GM12873 (cell line): Measurements from ENCODE around the gene OTUB1.

Experiments
- TF ChIP-seq, protein P1 (sequence below): IDR thresholded peaks from 2 replicates; pipeline ENCODE4 v1.5.1; 2012; ENCODE audit warnings: low read depth, mild to moderate bottlenecking, moderate library complexity, low read length, control low read depth; ENCODE audit not compliant: insufficient read depth; ENCODE audit errors: missing control alignments

The OTUB1 gene

GRCh38 chr11:64032050-64032449, 45.8 kb downstream of the OTUB1 start:
- TF ChIP-seq, protein P1, sequence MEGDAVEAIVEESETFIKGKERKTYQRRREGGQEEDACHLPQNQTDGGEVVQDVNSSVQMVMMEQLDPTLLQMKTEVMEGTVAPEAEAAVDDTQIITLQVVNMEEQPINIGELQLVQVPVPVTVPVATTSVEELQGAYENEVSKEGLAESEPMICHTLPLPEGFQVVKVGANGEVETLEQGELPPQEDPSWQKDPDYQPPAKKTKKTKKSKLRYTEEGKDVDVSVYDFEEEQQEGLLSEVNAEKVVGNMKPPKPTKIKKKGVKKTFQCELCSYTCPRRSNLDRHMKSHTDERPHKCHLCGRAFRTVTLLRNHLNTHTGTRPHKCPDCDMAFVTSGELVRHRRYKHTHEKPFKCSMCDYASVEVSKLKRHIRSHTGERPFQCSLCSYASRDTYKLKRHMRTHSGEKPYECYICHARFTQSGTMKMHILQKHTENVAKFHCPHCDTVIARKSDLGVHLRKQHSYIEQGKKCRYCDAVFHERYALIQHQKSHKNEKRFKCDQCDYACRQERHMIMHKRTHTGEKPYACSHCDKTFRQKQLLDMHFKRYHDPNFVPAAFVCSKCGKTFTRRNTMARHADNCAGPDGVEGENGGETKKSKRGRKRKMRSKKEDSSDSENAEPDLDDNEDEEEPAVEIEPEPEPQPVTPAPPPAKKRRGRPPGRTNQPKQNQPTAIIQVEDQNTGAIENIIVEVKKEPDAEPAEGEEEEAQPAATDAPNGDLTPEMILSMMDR, result no peak

DNA sequence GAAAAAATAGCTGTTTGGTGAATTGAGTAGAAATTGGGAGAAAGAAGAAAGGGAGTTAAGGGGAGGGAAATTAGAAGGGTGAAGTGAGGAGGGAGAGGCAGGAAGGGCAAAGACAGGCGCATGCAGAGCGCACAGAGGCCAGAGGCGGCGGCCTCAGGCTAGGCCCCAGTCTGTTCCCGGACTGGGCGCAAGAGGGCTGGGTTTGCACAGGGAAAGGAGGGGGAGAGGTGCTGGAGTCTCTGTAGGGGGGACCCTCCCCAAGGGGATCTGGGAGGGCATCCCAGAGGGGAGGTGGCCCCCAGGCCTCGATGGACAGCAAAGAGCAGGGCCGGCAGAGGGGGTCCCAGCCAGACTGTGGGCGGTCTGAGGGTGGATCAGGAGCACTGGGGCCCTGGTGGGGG, 48.2 kb downstream of the OTUB1 start:
- TF ChIP-seq, protein P1, result no peak

GRCh38 chr11:64035081-64035524, 48.9 kb downstream of the OTUB1 start:
- TF ChIP-seq, protein P1, result no peak

GRCh38 chr11:64035576-64035975, 49.3 kb downstream of the OTUB1 start, which contains the start of gene FLRT1:
Gene FLRT1, plus strand, starts transcription at chr11:64035931. Its CDS starts 80,337 bp downstream, at chr11:64116268.
- TF ChIP-seq, protein P1, result no peak

DNA sequence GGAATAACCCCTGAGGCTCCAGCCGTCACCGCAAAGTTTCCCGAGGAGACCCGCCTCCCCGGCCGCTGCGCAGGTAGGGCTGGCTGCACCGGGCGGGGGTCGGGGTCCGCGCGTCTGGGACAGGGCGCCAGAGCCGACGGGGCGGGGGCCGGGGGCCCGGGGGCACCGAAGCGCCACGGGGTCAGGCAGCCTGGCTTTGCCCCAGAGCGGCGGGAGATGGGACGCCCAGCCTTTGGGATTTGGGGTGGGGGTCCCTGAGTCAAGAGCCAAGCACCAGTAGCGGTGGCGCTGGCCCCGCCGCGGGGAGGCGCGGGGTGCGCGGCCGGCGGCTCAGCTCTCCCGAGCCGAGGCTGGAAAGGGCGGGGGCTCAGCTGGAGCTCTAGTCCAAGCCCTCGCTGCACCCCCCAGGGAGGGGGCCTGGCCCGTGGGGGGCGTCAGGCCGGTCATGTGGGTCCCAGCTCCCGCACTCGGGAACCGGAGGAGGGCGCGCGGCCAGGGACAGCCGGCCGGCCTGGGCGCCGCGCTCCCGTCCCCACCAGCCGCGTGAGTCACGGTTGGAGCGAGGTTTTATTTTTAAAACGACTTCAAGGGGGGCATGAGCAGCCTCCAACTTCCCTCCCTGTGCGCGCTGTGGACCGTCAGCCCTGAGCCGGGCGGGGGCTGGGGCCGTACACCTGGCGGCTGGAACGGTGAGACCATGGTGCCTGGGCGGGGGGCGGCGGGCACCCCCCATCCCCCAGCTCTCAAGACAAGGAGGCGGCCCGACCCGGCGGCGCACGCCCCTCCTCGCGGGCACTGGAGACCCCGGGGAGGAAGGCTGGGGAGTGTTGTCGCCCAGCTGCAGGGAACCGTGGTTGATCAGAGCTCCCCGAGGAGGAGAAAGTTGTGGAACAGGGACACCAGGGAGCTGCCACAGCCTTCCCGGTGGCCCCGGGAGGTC, 50.1 kb downstream of the OTUB1 start:
- TF ChIP-seq, protein P1, result no peak

DNA sequence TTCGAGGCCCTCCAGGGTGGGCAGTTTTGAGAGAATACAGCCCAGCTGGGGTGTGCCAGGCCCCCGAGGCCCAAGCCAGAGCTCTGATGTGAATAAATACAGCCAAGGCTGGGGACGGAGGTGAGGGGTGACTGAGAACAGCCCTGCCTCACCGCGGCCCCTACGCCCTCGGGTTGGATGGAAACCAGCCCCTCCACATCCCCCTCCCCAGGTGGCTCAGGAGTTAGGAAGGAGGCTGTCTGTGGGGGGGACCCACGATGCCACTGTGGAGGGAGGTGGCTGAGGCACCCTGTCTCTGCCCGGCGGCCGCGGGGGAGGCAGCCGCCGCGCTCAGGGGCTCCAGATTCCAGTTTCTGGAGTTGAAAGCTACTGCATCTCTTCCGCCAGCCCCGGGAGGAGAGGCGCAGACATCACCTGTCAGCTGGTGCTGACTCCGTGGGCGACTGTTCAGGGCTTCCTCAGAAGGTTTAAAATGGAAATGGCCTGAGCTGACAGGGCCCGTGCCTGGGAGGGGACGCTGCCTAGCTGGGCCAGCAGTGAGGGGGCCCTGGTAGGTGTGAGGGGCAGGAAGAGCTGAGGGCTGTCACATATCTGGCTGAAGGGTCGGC, 50.9 kb downstream of the OTUB1 start:
- TF ChIP-seq, protein P1, result no peak

DNA sequence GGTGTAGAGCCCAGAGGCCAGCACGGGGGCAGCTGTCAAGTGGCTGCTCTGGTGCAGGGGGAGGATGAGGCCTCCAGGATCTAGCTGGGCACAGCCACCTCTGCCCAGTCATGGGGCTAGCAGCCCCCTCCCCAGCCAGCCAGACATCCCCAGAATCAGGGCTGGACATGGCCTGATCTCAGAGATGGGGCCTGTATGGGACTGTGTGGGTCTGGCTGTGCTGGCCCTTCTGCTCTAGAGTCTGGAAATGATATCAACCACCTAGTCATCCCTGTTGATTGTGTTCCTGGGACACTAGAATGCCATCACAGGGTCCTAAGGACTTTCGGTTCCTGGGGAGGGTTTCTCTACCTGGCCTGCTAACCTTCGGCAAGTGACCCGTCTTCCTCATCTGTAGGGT, 52.3 kb downstream of the OTUB1 start:
- TF ChIP-seq, protein P1, result no peak
